Lung microvascular endothelial cell (primary cell): ENCODE data around the gene FXYD7. TPM values are rescaled to one million over a fixed set of nuclear protein-coding genes. Genes with fewer than 3 reads are reported as not detected.
"Not testable (repeated sequence)": the region's sequence is repeated elsewhere in the genome, so short reads cannot be mapped to it uniquely, and the experiment has no call there.

Experiments
- DNase-seq, 2 donors: peaks; one replicate each; pipeline versions ENCODE4 v3.0.0 to v3.0.0-alpha.2; 2010; ENCODE audit warnings: low read depth in 2 of 2
- total RNA-seq: library from RNA; depleted of rRNA; stranded (reverse); fragments of >200 nt; gene quantifications from 2 replicates; pipeline ENCODE4 v1.2.1, GENCODE V29; 2014

FXYD7 gene
- total RNA-seq = not detected in 2 replicates

- no peak for DNase-seq
These were observed at the start of gene FXYD7 for GRCh38 chr19:35143231-35143715. TSS of gene FXYD7 (plus strand) at chr19:35143255. CDS start at chr19:35143334, 79 bp downstream.

- no peak for DNase-seq
These were observed 49.6 kb upstream of the FXYD7 start for GRCh38 chr19:35093430-35093829.

- DNase-seq = no peak
These were observed 49.0 kb upstream of the FXYD7 start for GRCh38 chr19:35093941-35094647.

GRCh38 chr19:35094656-35095055 is 48.4 kb upstream of the FXYD7 start:
- no peak for DNase-seq

GRCh38 chr19:35095667-35096368 is 47.2 kb upstream of the FXYD7 start:
- DNase-seq = no peak

- no peak for DNase-seq
These were observed 44.5 kb upstream of the FXYD7 start for GRCh38 chr19:35098413-35099049.

GRCh38 chr19:35099155-35099896 is 43.7 kb upstream of the FXYD7 start:
- DNase-seq = no peak

GRCh38 chr19:35099897-35100275 is 43.2 kb upstream of the FXYD7 start:
- no peak for DNase-seq

- DNase-seq = no peak
These were observed 42.2 kb upstream of the FXYD7 start for GRCh38 chr19:35100588-35101533.

GRCh38 chr19:35101949-35102348 is 41.1 kb upstream of the FXYD7 start:
- not testable (repeated sequence) for DNase-seq

- not testable (repeated sequence) for DNase-seq
These were observed 39.4 kb upstream of the FXYD7 start for GRCh38 chr19:35103614-35104013.

- DNase-seq = no peak
These were observed 38.7 kb upstream of the FXYD7 start for GRCh38 chr19:35104361-35104760.

- no peak for DNase-seq
These were observed 38.0 kb upstream of the FXYD7 start for GRCh38 chr19:35105047-35105410.

GRCh38 chr19:35105411-35106290 is 37.4 kb upstream of the FXYD7 start:
- DNase-seq = no peak

- no peak for DNase-seq
These were observed 36.8 kb upstream of the FXYD7 start for GRCh38 chr19:35106291-35106583.

GRCh38 chr19:35106898-35107541 is 36.0 kb upstream of the FXYD7 start:
- no peak for DNase-seq

GRCh38 chr19:35107545-35107944 is 35.5 kb upstream of the FXYD7 start:
- peak; percentile 22 to 34 for DNase-seq

GRCh38 chr19:35108730-35109129 is 34.3 kb upstream of the FXYD7 start:
- no peak for DNase-seq

GRCh38 chr19:35109395-35110112 is 33.5 kb upstream of the FXYD7 start:
- no peak for DNase-seq
